DOHH2 (cell line): ENCODE results near the gene TRIP10.
A peak's percentile ranks its signal among the peaks of the same experiment; 100 is the strongest.

Source experiments
- H3F3A ChIP-seq: fragments of 200-600 bp; sonication (generic), shearing (Covaris generic); 2 replicates; pipeline ENCODE4 v1.6.0; 2016; ENCODE audit warnings: antibody characterized with exemption, mild to moderate bottlenecking; ENCODE audit not compliant: control insufficient read depth, insufficient read depth
- H3K27ac ChIP-seq: fragments of 200-600 bp; sonication (generic); 2 replicates; pipeline ENCODE4 v1.5.1; 2014; ENCODE audit warnings: low read depth, mild to moderate bottlenecking, low read length, moderate library complexity
- H3K27me3 ChIP-seq: fragments of 200-600 bp; sonication (generic); 2 replicates; pipeline ENCODE4 v1.6.1; 2014; ENCODE audit warnings: mild to moderate bottlenecking, low read length, mixed read lengths; ENCODE audit not compliant: control insufficient read depth
- H3K36me3 ChIP-seq: fragments of 200-600 bp; sonication (generic); 2 replicates; pipeline ENCODE4 v1.6.1; 2014; ENCODE audit warnings: mild to moderate bottlenecking, low read length, moderate library complexity, mixed read lengths; ENCODE audit not compliant: control insufficient read depth
- H3K4me1 ChIP-seq: fragments of 200-600 bp; sonication (generic); 2 replicates; pipeline ENCODE4 v1.6.1; 2014; ENCODE audit warnings: mild to moderate bottlenecking, low read length, mixed read lengths; ENCODE audit not compliant: control insufficient read depth
- H3K4me2 ChIP-seq: fragments of 200-600 bp; sonication (generic); 2 replicates; pipeline ENCODE4 v1.6.0; 2014; ENCODE audit warnings: mild to moderate bottlenecking, low read length, moderate library complexity
- H3K4me3 ChIP-seq: fragments of 200-600 bp; sonication (generic); 2 replicates; pipeline ENCODE4 v1.5.1; 2014; ENCODE audit warnings: mild to moderate bottlenecking, low read length, mixed read lengths
- H3K79me2 ChIP-seq: fragments of 200-600 bp; sonication (generic); 2 replicates; pipeline ENCODE4 v1.6.1; 2014; ENCODE audit warnings: mild to moderate bottlenecking, low read length, mixed read lengths; ENCODE audit not compliant: control insufficient read depth
- H3K9me2 ChIP-seq: fragments of 200-600 bp; sonication (generic); replicated peaks from 2 replicates; pipeline ENCODE4 v1.6.1; 2014; ENCODE audit warnings: mild to moderate bottlenecking, low read length, mixed read lengths; ENCODE audit not compliant: control insufficient read depth
- H3K9me3 ChIP-seq: fragments of 200-600 bp; sonication (generic); 2 replicates; pipeline ENCODE4 v1.6.1; 2014; ENCODE audit warnings: antibody characterized with exemption, low read length, mixed read lengths; ENCODE audit not compliant: control insufficient read depth, insufficient read depth
- H4K20me1 ChIP-seq: fragments of 200-600 bp; sonication (generic); 2 replicates; pipeline ENCODE4 v1.6.0; 2014; ENCODE audit warnings: low read depth, mild to moderate bottlenecking, antibody characterized with exemption, low read length, moderate library complexity; ENCODE audit not compliant: control insufficient read depth, insufficient read depth
- EZH2phosphoT487 ChIP-seq: fragments of 200-600 bp; sonication (generic); IDR thresholded peaks from 2 replicates; pipeline ENCODE4 v1.6.1; 2017; ENCODE audit warnings: borderline replicate concordance, mild to moderate bottlenecking, antibody characterized with exemption, low read length, moderate library complexity, mixed read lengths
- TF ChIP-seq, protein P1 (sequence below): fragments of 200-600 bp; sonication (generic); IDR thresholded peaks from one replicate; pipeline ENCODE4 v1.5.1; 2014; ENCODE audit warnings: antibody characterized with exemption, mild to moderate bottlenecking, low read depth, low read length; ENCODE audit not compliant: poor library complexity, severe bottlenecking

Gene TRIP10

DNA sequence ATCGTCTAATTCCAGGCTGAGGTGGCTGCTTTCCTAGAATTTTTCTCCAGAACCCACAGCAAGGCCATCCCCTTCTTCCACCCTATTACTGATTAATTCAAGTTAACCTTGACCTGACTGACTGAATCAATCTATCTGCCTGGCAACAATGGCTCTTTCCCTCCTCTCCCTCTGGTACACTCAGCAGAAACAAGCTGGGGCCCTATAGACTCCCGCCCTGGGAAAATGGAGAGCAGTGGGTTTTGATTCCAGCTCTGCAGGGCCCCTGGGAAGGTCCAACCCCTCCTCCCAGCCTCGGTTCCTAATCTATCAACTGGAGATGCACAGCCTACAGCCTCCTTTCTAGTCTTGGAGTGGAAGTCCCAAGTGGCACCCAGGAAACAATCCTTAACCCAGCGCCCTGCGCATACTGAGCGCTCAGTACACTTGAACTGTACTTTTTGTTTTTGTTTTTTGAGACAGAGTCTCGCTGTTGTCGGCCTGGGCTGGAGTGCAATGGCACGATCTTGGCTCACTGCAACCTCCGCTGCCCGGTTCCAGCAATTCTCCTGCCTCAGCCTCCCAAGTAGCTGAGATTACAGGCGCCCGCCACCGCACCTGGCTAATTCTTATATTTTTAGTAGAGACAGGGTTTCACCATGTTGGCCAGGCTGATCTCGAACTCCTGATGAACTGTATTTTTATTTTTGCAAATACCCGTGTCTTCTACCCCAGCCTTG is 13.8 kb upstream of the TRIP10 start:
- Histone ChIP-seq H3K4me1 (peaks cover 60% of the 10 kb centered on the region), H3K4me2 (peak overlapping the region; percentile 51), H3K4me3 (no peak overlapping the region), H3K36me3 (no peaks in the 10 kb centered on the region), H3K9me2 (no peaks in the 10 kb centered on the region), H3F3A (peaks cover 10% of the 10 kb centered on the region), H3K27me3 (no peaks in the 10 kb centered on the region), H4K20me1 (no peaks in the 10 kb centered on the region), H3K79me2 (no peaks in the 10 kb centered on the region), H3K9me3 (no peaks in the 10 kb centered on the region), H3K27ac (no peak overlapping the region)
- TF ChIP-seq, protein P1, sequence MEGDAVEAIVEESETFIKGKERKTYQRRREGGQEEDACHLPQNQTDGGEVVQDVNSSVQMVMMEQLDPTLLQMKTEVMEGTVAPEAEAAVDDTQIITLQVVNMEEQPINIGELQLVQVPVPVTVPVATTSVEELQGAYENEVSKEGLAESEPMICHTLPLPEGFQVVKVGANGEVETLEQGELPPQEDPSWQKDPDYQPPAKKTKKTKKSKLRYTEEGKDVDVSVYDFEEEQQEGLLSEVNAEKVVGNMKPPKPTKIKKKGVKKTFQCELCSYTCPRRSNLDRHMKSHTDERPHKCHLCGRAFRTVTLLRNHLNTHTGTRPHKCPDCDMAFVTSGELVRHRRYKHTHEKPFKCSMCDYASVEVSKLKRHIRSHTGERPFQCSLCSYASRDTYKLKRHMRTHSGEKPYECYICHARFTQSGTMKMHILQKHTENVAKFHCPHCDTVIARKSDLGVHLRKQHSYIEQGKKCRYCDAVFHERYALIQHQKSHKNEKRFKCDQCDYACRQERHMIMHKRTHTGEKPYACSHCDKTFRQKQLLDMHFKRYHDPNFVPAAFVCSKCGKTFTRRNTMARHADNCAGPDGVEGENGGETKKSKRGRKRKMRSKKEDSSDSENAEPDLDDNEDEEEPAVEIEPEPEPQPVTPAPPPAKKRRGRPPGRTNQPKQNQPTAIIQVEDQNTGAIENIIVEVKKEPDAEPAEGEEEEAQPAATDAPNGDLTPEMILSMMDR = no peak
- no peak for TF ChIP-seq EZH2phosphoT487

GRCh38 chr19:6728346-6728745 is 11.1 kb upstream of the TRIP10 start:
- Histone ChIP-seq H3F3A (peaks cover 5% of the 10 kb centered on the region; the same call in 1 of the 2 replicates), H4K20me1 (no peaks in the 10 kb centered on the region), H3K4me1 (peaks cover 37% of the 10 kb centered on the region), H3K9me2 (no peaks in the 10 kb centered on the region), H3K36me3 (no peaks in the 10 kb centered on the region; the same call in 1 of the 2 replicates), H3K4me3 (peak overlapping the region; percentile 63), H3K9me3 (no peaks in the 10 kb centered on the region), H3K27me3 (no peaks in the 10 kb centered on the region), H3K4me2 (peak overlapping the region; percentile 87), H3K79me2 (no peaks in the 10 kb centered on the region), H3K27ac (peak overlapping the region; percentile 72)
- TF ChIP-seq, protein P1 = no peak
- TF ChIP-seq EZH2phosphoT487 = no peak

GRCh38 chr19:6729573-6730152 is 9.8 kb upstream of the TRIP10 start:
- Histone ChIP-seq H3K27me3 (no peaks in the 10 kb centered on the region), H3K4me1 (peaks cover 29% of the 10 kb centered on the region), H3K4me3 (no peak overlapping the region), H3F3A (peaks cover 5% of the 10 kb centered on the region; the same call in 1 of the 2 replicates), H3K27ac (no peak overlapping the region), H3K36me3 (no peaks in the 10 kb centered on the region; the same call in 1 of the 2 replicates), H4K20me1 (no peaks in the 10 kb centered on the region), H3K4me2 (no peak overlapping the region), H3K79me2 (no peaks in the 10 kb centered on the region), H3K9me2 (no peaks in the 10 kb centered on the region), H3K9me3 (no peaks in the 10 kb centered on the region)
- TF ChIP-seq, protein P1 = no peak
- TF ChIP-seq EZH2phosphoT487 = no peak
